NOMO-1 treated with DMSO at 0.1 percent for 48 hours (cell line): ENCODE results near the gene KCTD14.
"Not testable (repeated sequence)": the region's sequence is repeated elsewhere in the genome, so short reads cannot be mapped to it uniquely, and the experiment has no call there.

ENCODE experiments used
- DNase-seq: peaks from one replicate; lab custom pipeline; 2025; ENCODE audit not compliant: unreplicated experiment; lab: John Stamatoyannopoulos, UW

KCTD14 gene

GRCh38 chr11:78048561-78048960, 25.5 kb upstream of the KCTD14 start:
- no peak for DNase-seq

- DNase-seq = no peak
Observed at GRCh38 chr11:78046486-78046854, 23.4 kb upstream of the KCTD14 start.

- peak; percentile 19 for DNase-seq
Observed at GRCh38 chr11:78045851-78046485, 22.9 kb upstream of the KCTD14 start.

- no peak for DNase-seq
Observed at GRCh38 chr11:78044706-78045105, 21.6 kb upstream of the KCTD14 start.

- DNase-seq = no peak
Observed at GRCh38 chr11:78041843-78042440, 18.9 kb upstream of the KCTD14 start.

- not testable (repeated sequence) for DNase-seq
Observed at GRCh38 chr11:78041380-78041719, 18.3 kb upstream of the KCTD14 start.

GRCh38 chr11:78040691-78041379, 17.8 kb upstream of the KCTD14 start:
- DNase-seq = no peak

GRCh38 chr11:78039919-78040671, 17.0 kb upstream of the KCTD14 start:
- DNase-seq = no peak

- no peak for DNase-seq
Observed at GRCh38 chr11:78039391-78039918, 16.4 kb upstream of the KCTD14 start.

GRCh38 chr11:78038697-78039313, 15.7 kb upstream of the KCTD14 start:
- DNase-seq = no peak

GRCh38 chr11:78037825-78038620, 14.9 kb upstream of the KCTD14 start:
- DNase-seq = no peak

GRCh38 chr11:78037056-78037455, 14.0 kb upstream of the KCTD14 start:
- no peak for DNase-seq

GRCh38 chr11:78036313-78036712, 13.2 kb upstream of the KCTD14 start:
- no peak for DNase-seq

- no peak for DNase-seq
Observed at GRCh38 chr11:78034623-78035022, 11.5 kb upstream of the KCTD14 start.

GRCh38 chr11:78033040-78033439, 10.0 kb upstream of the KCTD14 start:
- no peak for DNase-seq

- DNase-seq = no peak
Observed at GRCh38 chr11:78032090-78032489, 9.0 kb upstream of the KCTD14 start.

GRCh38 chr11:78031629-78032028, 8.6 kb upstream of the KCTD14 start:
- no peak for DNase-seq

GRCh38 chr11:78030429-78031325, 7.6 kb upstream of the KCTD14 start:
- no peak for DNase-seq

- DNase-seq = not testable (repeated sequence)
Observed at GRCh38 chr11:78028423-78028822, 5.3 kb upstream of the KCTD14 start.
